RPMI7951 (cell line): Measurements from ENCODE around the gene USF2. TPM values are rescaled to one million over a fixed set of nuclear protein-coding genes. Genes with fewer than 3 reads are reported as not detected.
"Not testable (repeated sequence)": the region's sequence is repeated elsewhere in the genome, so short reads cannot be mapped to it uniquely, and the experiment has no call there.

ENCODE experiments used
- DNase-seq: peaks from one replicate; pipeline ENCODE4 v3.0.0-alpha.2; 2012; ENCODE audit warnings: low read depth
- total RNA-seq: library from RNA; depleted of rRNA; stranded (reverse); fragments of >200 nt; shearing (Covaris generic); gene quantifications from 2 replicates; pipeline ENCODE4 v1.2.3, GENCODE V29; 2014

Gene USF2
- total RNA-seq, 1 experiment from 2014 or later = 37.4 TPM

DNA sequence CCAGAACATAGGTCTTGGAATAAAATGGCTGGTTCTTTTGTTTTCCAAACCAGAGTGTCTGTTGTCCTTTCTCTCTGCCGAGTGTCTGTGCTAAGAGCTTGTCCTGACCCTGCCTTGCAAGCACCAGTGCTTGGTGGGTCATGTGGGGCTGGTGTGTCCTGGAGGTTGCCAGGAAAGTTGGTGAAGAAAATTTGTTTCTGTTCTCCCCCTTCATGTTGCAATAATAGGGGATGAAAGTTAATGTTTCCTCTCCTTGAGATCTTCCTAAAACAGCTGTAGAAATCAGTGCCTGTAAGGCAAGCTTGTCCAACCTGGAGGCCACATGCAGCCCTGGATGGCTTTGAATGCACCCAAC lies 16.3 kb downstream of the USF2 start:
- DNase-seq = no peak

DNA sequence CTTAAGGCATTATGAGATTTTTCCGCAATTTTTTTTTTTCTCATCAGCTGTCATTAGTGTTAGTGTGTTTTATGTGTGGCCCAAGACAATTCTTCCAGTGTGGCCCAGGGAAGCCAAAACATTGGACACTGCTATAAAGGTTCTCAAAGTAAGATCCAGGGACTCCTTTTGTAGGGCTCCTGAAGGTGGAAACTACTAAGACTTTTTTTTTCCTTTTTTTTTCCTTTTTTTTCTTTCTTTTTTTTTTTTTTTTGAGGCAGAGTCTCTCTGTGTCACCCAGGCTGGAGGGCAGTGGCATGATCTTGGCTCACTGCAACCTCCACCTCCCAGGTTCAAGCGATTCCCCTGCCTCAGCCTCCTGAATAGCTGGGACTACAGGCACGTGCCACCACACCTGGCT lies 16.7 kb downstream of the USF2 start:
- DNase-seq = not testable (repeated sequence)

DNA sequence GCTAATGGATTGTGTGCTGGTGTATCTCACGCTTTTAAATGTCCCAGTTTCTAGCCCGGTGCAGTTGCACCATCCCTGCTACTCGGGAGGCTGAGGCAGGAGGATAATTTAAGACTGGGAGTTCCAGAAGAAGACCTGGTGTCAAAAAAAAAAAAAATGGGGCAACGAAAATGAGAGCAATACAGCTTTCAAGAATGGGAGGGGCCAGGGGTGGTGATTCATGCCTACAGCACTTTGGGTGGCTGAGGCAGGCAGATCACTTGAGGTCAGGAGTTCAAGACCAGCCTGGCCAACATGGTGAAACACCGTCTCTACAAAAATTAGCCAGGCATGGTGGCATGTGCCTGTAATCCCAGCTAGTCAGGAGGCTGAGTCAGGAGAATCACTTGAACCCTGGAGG lies 17.3 kb downstream of the USF2 start:
- DNase-seq = not testable (repeated sequence)

DNA sequence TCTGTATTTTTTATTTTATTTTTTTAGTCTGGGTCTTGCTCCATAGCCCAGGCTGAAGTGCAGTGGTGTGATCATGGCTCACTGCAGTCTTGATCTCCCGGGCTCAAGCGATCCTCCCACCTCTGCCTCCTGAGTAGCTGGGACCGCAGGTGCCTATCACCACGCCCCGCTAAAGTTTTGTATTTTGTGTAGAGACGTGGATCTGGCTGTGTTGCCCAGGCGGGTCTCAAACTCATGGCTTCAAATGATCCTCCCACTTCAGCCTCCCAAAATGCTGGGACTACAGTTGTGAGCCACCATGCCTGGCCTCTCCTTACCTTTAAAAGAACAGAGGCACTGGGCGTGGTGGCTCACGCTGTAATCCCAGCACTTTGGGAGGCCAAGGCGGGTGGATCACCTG lies 19.0 kb downstream of the USF2 start:
- DNase-seq = no peak

DNA sequence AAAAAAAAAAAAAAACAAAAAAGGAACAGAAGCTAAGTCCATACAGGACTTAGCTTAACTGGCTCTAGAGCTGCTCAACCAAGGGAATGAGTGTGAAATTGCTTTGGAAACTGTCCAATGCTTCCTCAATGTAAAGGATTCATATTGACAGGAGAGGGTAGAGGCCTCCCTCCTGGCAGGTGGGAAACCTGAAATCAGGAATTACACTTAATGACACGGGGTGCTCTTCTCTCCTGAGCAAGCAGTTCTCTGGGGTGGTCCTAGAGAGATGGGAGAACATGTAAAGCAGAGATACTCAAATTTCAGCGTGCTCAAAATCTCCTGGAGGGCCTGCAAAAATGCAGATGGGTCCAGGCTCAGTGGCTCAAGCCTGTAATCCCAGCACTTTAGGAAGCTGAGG lies 19.6 kb downstream of the USF2 start:
- no peak for DNase-seq

DNA sequence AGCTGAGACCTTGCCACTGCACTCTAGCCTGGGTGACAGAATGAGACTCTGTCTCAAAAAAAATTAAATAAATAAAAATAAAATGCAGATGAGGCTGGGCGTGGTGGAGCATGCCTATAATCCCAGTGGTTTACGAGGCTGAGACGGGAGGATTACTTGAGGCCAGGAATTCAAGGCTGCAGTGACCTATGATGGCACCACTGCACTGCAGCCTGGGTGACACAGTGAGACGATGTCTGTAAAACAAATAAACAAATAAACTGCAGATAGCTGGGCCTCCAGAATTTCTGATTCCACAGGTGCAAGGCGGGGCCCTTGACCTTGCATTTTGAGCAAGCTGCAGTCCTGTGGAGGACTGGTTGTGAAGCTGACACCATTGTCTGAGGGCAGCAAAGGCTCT lies 20.1 kb downstream of the USF2 start:
- no peak for DNase-seq

DNA sequence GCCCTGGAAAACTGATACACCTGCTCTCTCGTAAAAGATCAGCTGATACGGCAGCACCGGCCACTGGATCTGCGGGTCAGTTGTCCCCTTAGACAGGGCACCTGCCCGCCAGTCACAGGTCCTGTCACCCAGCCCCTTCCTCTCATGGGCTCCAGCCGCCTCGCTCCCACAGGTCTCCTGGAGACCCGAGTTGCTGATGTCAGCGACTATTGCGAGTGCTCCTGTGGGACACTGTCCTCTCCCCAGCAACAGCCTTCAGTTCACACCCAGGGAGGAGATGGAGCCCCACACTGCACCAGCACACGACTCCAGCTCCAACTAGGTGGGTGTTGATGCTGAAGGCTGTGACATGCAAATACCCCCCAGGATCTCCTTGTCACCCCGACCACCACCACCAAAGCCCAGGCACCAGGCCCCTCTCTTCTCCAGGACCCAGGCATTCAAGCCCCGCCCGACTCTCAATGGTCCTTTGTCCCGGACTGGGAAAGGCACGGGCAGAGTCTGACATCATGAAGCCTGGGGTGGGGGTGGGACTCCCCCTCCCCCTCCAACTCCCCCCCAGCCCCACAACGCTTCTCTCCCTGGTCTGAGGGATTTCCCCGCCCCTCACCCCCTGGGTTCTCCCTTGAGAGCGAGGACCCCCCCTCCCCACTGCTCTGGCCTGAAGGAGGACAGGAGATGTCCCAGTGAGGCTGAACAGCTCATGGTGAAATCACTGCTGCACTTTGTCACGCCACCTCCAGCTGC lies 21.8 kb downstream of the USF2 start:
- DNase-seq = no peak

DNA sequence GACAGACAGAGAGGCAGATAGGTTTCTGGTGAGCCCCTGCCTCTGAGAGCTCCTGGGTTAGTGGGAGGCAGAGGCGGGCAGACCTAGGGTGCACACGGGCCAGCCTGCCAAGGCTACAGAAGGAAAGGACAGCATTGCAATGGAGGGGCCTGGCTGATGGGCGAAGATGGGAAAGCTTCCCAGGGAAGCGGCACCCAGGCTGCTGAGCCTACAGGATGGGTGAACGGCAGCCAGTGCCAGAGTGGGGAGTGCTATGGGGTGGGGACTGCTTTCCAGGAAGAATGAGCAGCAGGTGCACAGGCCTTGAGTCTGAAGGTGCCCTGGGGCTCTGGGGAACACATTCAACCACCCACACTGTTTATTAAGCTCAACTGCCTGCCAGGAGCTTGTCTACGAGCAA lies 22.5 kb downstream of the USF2 start:
- no peak for DNase-seq

DNA sequence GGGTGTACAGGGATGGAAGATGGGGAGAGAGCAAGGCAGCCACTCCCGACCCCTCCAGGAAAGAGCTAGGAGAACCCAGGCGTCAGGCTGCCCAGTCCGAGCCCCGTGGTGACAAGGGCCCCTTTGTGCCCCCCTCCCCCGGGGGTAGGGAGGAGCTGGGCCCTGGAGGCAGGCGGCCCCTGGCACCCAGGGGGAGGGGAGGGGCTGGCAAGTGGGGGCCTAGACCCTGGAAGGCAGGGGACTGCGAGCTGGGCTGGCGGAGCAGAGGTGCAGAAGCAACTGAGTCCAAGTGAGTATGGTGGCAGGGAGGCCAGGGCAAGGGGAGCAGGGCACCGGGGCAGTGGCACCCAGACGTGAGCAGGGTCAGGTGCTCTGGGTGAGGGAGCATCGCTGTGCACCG lies 23.2 kb downstream of the USF2 start, which contains the start of gene MAG:
MAG (plus strand) TSS at position 246 of the 400 bp plus-strand sequence. CDS start 3,248 bp downstream, outside the sequence.
- no peak for DNase-seq

DNA sequence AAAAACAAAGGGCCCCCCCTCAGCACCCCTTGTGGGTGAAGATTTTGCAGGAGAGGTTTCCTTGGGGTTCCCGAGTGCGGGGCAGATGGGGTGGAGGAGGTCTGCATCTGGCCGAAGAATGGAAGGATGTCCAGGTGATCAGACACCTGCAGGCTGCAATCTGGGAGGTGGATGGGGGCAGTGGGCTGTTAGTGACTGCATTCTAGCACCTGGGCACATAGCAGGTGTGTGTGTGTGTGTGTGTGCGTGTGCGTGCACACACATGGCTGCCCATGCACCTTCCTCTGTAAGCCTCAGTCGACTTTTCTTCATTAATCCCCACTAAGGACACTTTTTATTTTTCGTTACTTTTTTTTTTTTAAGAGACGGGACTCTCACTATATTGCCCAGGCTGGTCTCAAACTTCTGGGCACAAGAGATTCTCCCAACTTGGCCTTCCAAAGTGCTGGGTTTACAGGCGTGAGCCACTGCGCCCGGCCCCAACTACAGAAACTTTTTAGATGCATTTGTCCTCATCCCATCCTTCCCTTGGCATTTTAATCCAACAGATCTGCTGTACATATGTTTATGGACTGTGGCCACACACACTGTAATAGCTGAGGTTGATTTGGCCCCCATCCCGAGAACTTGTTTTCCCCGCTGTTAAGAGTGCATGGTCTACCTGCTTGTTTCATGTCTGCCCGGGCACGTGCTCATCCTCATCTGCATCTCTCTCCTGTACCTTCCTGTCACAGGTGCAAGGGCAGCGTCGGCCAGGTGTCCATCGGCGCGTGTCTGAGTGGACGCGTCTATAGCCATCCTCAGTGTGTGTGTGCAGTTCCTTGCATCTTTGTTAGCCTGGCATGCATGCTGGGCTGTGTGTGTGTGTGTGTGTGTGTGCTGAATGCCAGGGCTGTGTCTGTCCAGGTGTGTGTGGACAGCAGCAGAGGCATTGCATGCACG lies 23.9 kb downstream of the USF2 start:
- no peak for DNase-seq

DNA sequence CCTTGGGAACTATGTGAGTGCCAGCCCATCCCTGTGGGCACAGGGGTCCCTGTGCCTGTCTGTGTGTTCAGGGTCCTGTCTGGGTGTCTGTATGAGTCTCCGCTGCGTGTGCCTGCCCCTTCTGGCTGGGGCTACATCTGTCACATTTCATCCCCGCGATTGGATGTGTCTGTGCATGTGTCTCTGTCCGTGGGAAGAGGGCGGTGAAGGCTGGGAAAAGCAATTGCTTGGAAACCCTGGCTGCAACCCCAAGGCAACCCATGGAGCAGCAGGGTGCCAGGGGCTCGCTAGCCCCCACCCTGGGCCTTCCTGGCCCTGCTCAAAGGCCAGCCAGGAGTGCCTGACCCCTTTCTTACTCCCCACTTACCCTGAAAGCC lies 24.6 kb downstream of the USF2 start:
- no peak for DNase-seq

DNA sequence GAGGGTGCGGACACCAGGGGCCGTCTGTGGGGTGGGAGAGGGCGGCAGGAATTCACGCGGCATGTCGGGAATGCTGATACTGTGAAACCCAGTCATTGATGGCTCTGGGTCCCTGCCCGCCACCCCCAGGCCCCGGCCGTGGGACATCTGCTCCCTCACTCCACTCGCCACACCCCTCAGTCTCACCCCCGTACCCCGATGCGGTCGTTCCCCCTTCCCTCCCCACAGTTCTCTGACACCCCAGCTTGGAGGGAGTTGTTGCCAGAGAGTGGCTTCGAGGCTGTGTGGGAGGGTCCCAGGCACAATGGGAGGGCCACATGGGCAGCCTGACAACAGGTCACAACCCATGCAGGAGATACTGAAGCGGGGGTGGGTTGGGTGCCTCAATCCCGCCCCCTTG lies 25.0 kb downstream of the USF2 start:
- DNase-seq = no peak

DNA sequence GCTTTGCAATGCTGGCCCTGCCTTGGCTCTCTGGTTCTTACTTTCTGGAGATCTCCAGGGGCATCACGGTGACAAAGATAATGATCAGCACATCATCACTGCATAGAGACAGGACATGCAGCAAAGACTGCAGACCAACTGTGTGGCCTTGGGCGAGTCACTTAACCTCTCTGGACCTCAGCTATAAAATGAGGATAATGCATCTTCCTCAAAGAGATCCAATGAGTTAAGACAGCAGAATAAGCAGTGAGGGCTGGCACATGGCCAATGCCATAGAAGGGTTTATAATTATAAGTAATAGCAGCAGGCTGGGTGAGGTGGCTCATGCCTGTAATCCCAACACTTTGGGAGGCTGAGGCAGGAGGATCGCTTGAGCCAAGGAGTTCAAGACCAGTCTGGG lies 25.6 kb downstream of the USF2 start:
- DNase-seq = no peak

DNA sequence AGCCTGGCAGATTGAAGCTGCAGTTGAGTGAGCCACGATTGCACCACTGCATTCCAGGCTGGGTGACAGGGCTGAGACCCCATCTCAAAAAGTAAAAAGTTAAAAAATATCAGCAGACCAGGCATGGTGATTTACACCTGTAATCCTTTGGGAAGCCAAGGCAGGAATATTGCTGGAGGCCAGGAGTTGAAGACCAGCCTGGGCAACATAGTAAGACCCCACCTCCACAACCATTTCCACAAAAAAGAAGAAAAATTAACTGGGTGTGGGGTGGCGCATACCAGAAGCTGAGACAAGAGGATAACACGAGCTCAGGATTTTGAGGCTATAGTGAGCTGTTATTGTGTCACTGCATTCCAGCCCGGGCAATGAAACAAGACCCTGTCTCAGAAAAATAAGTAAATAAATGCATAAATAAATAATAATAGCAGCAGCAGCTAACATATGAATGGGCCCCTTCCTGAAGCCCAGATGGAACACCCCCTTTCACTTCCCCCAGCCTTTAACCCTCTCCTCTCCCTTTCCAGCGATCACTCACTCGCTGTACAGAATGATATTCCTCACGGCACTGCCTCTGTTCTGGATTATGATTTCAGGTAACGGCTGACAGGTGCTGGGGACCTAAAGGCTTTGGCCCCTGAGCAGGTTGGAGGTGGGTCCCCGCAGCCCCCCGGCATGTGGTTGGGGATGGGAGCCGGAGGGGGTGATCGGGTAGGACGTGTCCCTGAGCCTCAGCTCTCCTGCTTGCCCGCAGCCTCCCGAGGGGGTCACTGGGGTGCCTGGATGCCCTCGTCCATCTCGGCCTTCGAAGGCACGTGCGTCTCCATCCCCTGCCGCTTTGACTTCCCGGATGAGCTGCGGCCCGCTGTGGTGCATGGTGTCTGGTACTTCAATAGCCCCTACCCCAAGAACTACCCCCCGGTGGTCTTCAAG lies 26.4 kb downstream of the USF2 start:
- no peak for DNase-seq

DNA sequence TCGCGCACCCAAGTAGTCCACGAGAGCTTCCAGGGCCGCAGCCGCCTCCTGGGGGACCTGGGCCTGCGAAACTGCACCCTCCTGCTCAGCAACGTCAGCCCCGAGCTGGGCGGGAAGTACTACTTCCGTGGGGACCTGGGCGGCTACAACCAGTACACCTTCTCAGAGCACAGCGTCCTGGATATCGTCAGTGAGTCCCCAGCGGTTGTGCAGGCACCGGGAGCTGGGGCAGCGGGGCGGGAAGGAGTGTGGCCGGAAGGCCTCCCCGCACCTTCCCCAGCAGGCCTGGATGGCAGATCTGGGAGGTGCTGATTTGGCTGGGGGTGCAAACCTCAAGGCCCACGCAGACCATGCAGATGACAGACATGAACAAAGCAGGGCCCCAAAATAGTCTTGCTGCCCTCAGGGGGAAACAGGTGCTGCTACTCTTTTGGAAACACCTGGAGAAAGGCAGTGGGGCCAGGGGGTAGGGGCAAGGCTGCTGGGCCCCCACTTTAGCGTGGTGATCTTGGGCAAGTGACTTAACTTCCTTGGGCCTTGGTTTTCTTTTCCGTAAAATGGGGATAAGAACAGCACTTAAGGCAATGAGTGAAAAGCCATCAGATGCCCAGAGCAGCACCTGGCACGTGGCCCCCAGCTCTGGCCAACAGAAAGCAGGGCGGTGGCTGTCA lies 27.2 kb downstream of the USF2 start:
- no peak for DNase-seq

DNA sequence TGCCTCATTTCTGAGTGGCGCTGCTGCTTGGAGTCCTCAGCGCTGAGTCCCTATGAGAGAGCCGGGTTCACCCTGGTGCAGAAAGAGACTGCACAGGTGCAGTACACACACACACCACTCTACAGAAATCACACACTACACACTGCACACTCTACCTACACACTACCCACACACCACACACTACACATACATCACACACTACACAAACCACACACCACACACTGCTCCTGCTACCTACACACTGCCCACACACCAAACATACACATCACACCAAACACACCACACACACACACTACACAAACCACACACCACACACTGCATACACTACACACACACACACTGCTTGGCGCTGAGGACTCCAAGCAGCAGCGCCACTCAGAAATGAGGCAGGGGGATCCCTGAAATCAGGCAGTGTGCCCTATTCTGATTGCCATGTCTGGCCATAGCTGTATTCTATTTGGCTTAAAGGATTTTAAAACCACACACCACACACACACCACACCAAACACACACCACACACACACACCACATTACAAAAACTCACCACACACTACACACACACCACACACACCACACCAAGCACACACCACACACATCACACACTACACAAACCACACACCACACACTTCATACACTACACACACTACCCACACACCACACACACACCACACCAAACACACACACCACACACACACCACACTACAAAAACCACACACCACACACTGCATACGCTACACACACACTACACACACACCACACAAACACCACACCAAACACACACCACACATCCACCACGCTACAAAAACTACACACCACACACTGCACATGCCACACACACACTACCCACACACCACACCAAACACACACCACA lies 28.1 kb downstream of the USF2 start:
- DNase-seq = no peak

DNA sequence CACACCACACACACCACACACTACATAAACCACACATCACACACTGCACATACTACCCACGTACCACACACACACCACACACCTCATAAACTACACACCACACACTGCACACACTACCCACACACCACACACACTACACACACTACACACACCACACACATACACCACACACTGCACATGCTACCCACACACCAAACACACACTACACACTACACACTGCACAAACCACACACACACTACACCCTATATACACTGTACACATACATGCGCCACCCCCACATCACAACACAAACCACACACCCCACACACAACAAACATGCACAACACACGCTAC lies 28.7 kb downstream of the USF2 start:
- no peak for DNase-seq

DNA sequence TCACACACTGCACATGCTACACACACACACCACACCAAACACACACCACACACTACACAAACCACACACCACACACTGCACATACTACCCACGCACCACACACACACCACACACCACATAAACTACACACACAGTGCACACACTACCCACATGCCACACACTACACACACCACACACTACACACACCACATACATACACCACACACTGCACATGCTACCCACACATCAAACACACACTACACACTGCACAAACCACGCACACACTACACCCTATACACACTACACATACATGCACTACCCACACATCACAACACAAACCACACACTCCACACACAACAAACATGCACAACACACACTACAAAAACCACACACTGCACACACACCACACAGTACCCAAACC lies 29.2 kb downstream of the USF2 start:
- DNase-seq = no peak

DNA sequence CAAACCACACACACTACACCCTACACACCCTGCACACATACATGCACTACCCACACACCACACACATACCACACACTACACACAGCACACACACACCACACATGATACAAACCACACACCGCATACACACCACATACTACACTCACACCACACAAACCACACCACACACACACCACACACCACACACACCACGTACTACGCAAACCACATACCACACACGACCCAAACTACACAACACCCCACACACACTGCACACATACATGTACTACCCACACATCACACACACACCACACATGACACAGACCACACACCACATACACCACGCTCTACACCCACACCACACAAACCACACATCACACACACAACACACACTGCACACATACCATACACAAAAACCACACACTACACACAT lies 29.8 kb downstream of the USF2 start:
- no peak for DNase-seq

DNA sequence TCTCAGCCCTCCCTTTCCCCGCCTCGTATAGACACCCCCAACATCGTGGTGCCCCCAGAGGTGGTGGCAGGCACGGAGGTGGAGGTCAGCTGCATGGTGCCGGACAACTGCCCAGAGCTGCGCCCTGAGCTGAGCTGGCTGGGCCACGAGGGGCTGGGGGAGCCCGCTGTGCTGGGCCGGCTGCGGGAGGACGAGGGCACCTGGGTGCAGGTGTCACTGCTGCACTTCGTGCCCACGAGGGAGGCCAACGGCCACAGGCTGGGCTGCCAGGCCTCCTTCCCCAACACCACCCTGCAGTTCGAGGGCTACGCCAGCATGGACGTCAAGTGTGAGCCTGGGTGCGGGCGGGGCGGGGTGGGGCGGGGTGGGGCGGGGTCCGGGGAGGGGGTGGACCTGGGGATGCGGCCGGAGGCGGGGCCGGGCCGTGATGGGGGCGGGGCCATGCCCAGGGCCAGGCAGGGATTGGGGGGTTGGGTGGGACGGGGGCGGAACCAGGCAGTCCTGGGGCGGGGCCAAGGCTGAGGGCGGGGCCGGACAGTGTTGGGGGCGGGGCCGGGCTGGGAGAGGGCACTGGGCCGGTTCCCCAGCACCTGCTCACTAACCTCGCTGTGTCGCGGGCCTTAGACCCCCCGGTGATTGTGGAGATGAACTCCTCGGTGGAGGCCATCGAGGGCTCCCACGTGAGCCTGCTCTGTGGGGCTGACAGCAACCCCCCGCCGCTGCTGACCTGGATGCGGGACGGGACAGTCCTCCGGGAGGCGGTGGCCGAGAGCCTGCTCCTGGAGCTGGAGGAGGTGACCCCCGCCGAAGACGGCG lies 31.0 kb downstream of the USF2 start:
- DNase-seq = no peak
